ENCODE results near the gene LIG4.
"Not testable (repeated sequence)": the region's sequence is repeated elsewhere in the genome, so short reads cannot be mapped to it uniquely, and the experiment has no call there.

Gene LIG4

GRCh38 chr13:108215436-108215835 lies at the start of gene LIG4:
TSS of gene LIG4 (minus strand) at chr13:108215536. CDS start at chr13:108211268, 4,268 bp downstream.
- DNase-seq (ENCODE audit: low read depth in 4 of 4, low spot score in 1 of 4), result peak; percentile 74 to 89 (median 80)

- no peak for DNase-seq (ENCODE audit: low read depth in 4 of 4, low spot score in 1 of 4)
These were observed 48.5 kb upstream of the LIG4 start for GRCh38 chr13:108263621-108264355.

DNA sequence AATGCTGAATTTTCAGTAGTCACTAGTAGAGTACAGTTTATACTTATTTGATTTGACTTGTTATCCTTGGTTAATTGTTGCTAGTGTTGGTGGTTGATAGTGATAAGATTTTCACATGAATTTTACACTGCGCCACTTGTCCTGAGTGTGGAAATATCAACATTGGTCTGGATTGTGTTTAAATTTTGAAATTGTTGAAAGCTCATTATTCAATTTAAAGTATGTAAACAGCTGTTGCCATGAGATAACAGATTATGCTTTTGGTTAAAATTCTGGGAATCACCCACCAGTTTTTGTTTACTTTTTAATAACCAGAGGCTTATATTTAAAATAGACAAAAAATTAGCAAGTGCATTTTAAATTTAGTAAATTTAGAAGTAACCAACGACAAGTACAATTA lies 41.9 kb upstream of the LIG4 start:
- no peak for DNase-seq (ENCODE audit: low read depth in 4 of 4, low spot score in 1 of 4)

DNA sequence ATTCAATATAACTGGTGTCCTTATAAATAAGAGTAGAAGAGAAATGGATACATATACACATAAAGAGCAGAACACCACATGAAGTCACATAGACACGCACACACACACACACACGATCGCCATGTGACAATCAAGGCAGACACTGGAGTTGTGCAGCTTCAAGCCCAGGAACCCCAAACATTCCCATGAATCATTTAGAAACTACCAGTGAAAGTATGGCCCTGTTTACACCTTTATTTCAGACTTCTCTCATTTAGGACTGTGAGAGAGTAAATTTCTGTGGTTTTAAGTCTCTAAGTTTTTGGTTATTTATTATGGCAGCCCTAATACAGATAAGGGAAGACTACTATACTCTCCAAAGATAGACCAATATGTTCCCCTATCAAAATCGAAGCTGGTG lies 33.8 kb upstream of the LIG4 start:
- DNase-seq (ENCODE audit: low read depth in 4 of 4, low spot score in 1 of 4), result no peak

DNA sequence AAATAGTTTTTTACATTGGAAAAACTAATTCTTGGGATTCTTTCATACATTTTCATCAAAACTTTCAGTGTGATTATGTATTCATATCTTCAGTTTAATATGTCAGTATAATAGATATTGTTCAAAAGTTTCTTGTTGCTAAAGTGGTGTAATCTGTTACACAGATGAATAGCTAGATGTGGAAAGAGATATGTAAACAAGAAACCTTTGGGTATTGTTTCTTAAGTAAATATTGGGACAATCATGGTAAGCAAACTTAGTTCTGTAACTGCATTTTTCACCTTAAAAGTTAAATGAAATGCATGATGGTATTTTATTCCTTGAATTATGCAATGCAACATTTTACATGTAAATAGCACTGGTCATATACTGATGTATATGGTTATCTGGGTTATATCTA lies 15.0 kb upstream of the LIG4 start:
- no peak for DNase-seq (ENCODE audit: low read depth in 4 of 4, low spot score in 1 of 4)

GRCh38 chr13:108227651-108228272 lies 12.4 kb upstream of the LIG4 start:
- no peak for DNase-seq (ENCODE audit: low read depth in 4 of 4, low spot score in 1 of 4)

DNA sequence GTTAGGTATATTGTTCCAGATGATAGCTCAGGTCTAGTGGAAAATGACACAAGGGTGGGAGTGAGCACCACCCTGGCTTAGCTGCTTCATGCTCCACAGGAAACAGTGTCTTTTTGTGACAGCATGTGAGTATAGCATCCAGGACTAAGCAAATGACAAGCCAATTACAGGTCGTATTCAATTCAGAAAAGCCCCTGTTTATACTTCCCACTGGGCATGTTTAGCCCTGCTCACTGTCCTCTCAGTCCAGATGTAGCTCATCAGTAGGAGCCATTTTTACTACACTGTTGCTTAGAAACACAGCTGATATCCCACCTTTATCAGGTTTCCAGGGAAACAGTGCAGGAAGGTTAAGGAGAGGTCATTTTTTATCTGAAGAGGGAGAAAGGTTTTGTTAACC lies 10.8 kb upstream of the LIG4 start:
- no peak for DNase-seq (ENCODE audit: low read depth in 4 of 4, low spot score in 1 of 4)

DNA sequence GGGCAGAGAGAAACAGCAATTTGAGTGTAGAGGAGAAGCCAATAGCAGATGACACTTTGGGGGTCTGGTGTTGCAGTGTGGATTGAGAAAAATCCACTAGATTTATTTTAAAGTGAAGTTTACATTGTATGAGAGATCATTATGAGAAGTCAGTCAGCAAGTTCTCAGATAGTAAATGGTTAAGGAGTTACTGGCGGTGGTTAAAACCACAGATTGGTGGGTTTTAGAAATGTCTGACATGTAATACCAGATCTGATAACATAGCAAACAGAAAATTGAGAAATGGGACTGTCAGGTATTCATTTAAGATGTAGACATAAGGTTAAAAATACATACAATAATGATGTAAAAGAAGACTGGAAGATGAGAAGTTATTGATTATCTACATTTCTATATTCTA lies 10.1 kb upstream of the LIG4 start:
- no peak for DNase-seq (ENCODE audit: low read depth in 4 of 4, low spot score in 1 of 4)

- no peak for DNase-seq (ENCODE audit: low read depth in 4 of 4, low spot score in 1 of 4)
These were observed 8.6 kb upstream of the LIG4 start for GRCh38 chr13:108223687-108224503.

GRCh38 chr13:108220041-108220440 lies 4.7 kb upstream of the LIG4 start:
- no peak for DNase-seq (ENCODE audit: low read depth in 4 of 4, low spot score in 1 of 4)

GRCh38 chr13:108218044-108218974 lies 3.0 kb upstream of the LIG4 start, which contains the start of gene ABHD13:
TSS of gene ABHD13 (plus strand) at chr13:108218392. CDS start at chr13:108229219, 10,827 bp downstream.
- peak; percentile 76 to 83 (median 82) for DNase-seq (ENCODE audit: low read depth in 4 of 4, low spot score in 1 of 4)

DNA sequence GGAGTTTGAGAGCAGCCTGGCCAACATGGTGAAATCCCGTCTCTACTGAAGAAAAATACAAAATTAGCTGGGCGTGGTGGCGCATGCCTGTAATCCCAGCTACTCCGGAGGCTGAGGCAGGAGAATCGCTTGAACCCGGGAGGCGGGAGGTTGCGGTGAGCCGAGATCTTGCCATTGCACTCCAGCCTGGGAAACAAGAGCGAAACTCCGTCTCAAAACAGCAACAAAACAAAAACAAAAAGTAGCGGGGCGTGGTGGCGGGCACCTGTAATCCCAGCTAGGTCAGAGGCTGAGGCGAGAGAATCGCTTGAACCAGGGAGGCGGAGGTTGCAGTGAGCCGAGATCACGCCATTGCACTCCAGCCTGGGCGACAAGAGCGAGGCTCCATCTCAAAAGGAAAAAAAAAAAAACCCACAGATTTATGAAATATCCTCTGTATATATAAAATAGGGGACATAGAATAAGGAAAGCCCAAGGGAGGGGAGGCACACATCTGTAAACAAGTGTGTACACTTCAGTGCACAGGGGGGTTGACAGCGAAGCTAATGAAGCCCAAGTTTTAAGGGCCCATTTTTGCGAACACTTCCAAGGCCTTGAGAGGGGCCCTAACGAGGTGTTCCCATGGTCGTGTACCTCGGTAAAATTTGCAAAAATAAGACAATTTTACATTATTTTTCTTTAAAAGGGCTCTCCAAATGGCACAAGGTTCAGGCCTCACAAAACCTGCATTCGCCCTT lies 2.1 kb upstream of the LIG4 start:
- DNase-seq (ENCODE audit: low read depth in 4 of 4, low spot score in 1 of 4), result not testable (repeated sequence)

- no peak for DNase-seq (ENCODE audit: low read depth in 4 of 4, low spot score in 1 of 4)
These were observed 680 bp downstream of the LIG4 start for GRCh38 chr13:108214441-108215271.

DNA sequence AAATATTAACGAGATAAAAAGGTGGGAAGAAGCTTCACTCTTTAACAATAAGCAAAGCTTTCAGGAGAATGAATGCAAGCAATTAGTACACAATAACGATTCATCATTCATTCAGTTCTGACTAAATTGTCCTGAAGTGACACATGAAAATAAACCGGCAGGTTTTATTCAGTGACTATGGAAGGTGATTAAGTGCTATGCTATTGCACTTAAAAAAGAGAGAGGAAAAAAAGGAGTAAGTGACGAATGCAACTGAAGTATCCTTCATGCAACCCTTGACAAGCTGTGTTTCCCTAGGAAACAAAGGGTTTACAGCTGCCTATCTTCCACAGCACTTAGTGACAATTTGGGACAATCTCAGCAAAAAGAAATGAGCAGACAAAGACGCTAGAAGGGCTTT lies 1.4 kb downstream of the LIG4 start:
- DNase-seq (ENCODE audit: low read depth in 4 of 4, low spot score in 1 of 4), result no peak

- no peak for DNase-seq (ENCODE audit: low read depth in 4 of 4, low spot score in 1 of 4)
These were observed 2.5 kb downstream of the LIG4 start for GRCh38 chr13:108212886-108213285.

DNA sequence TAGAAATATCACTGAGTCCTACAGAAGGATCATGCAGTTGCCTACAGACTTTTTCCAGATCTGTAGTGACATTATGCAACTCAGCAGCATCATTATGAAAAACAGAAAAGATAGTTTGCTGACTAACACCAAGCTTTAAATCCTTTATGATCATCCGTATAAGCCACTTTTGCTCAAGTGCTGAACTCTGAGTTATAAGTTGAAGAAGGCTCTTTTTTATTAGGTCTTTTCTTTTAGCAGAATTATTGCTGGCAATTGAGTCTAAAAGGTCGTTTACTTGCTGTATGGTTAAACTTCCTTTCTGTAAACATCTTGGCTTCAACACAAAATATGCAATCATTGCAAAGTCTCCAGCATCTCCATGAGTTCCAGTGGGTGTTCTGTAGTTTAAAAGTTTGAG lies 4.8 kb downstream of the LIG4 start:
- no peak for DNase-seq (ENCODE audit: low read depth in 4 of 4, low spot score in 1 of 4)

DNA sequence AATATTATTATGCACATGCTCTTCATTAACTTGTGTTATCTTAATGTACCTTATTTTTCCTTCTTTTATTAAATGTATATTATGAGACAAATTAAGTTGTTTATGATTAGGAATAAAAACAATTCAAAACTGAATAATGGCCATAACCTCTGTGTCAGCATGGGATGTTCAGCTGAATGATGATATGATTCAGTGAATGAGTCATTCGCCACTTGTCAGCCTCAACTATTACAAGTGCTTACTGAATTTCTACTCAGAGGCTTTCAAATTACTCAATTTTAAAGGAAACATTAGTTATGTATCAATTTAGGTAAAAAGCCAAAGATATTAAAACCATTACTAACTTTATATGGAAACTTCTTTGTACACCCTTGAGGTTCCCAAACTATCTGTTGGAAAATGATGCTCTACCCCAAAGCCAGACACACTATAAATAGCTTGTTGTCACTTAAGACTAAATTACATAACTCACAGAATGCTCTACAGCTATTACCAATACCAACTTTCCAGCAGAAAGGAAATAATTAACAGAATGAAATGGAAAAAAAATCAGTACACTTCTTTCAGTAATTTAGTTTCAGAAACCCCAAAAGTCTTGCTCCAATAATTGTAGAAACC lies 14.4 kb downstream of the LIG4 start:
- DNase-seq (ENCODE audit: low read depth in 4 of 4, low spot score in 1 of 4), result no peak

DNA sequence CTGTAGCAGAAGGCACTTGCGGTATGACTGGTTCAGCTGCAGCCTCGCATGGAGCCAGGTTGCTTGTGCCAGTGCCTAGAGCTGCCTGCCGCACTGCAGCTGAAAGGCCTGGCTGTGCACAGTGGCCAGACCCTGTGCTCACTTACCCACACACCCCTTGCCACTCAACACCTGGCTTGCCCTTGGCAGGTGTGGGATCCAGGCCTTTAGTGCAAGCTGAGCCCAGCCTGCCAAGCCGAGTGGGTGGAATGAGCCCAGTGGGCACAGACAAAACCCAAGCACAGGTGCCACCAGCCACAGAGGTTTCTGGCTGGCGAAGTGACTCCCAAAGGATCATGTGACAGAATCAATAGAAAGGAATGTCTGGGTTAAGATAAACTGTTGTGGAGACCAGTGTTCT lies 19.5 kb downstream of the LIG4 start:
- no peak for DNase-seq (ENCODE audit: low read depth in 4 of 4, low spot score in 1 of 4)

DNA sequence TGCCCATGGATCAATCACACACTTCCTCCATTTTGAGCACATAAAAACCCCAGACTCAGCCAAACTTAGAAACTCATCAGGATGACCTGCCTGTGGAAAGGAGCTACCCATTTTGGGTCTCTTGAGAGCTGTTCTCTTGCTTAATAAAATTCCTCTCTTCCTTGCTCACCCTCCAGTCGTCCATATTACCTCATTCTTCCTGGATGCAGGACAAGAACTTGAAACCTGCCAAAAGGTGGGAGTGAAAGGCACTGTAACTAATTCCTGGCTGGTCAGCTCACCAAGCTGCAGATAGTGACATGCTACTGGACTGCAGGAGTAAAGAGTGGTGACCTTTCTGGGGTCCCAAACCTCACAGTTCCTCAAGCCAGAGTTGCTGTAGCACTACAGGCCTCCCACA lies 20.2 kb downstream of the LIG4 start:
- no peak for DNase-seq (ENCODE audit: low read depth in 4 of 4, low spot score in 1 of 4)

Data from stimulated activated CD4-positive, alpha-beta T cell treated with anti-CD3 and anti-CD28 coated beads, Interleukin-1b, Interleukin-23, amount 100 ng/mL, for 24 hours (primary cell).